ENCODE measurements around the gene MINAR1.

DNA sequence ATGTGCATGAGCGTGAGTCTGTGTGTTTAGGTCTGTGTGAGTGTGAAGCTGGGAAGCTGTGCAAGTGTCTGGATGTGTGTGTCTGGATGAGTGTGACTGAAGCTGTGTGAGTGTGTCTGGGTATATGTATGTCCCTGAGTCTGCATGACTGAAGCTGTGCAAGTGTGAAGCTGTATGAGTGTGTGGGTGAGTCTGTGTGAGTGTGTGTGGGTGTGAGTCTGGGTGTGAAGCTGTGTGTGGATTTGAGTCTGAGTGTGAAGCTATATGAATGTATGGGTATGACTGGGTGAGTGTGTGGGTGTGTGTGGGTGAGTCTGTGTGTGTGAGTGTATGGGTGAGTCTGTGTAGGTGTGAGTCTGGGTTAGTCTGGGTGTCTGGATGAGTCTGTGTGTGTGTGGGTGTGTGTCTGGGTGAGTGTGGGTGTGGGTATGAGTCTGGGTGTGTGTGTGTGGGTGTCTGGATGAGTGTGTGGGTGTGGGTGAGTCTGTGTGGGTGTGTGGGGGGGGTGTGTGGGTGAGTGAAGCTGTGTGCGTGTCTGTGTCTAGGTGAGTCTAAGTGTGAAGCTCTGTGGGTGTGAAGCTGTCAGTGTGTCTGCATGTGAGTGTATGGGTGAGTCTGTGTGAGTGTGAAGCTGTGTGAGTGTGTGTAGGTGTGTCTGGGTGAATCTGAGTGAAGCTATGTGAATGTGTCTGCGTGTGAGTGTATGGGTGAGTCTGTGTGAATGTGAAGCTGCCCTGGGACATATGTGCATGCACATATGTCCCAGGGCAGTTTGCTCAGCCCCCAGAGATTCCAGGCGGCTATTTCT, 20.3 kb downstream of the MINAR1 start:
- TF ChIP-seq, protein P1, sequence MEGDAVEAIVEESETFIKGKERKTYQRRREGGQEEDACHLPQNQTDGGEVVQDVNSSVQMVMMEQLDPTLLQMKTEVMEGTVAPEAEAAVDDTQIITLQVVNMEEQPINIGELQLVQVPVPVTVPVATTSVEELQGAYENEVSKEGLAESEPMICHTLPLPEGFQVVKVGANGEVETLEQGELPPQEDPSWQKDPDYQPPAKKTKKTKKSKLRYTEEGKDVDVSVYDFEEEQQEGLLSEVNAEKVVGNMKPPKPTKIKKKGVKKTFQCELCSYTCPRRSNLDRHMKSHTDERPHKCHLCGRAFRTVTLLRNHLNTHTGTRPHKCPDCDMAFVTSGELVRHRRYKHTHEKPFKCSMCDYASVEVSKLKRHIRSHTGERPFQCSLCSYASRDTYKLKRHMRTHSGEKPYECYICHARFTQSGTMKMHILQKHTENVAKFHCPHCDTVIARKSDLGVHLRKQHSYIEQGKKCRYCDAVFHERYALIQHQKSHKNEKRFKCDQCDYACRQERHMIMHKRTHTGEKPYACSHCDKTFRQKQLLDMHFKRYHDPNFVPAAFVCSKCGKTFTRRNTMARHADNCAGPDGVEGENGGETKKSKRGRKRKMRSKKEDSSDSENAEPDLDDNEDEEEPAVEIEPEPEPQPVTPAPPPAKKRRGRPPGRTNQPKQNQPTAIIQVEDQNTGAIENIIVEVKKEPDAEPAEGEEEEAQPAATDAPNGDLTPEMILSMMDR (IDR thresholded peaks at IDR 0.05) = no peak
- no peak for TF ChIP-seq POLR2A (IDR thresholded peaks at IDR 0.05)

Data from lower leg skin (tissue), 3 donors.